Endometrium (tissue), 2 donors: Measurements from ENCODE around the gene PODN.
A peak's percentile ranks its signal among the peaks of the same experiment; 100 is the strongest.

ENCODE experiments used
- FAIRE-seq: peaks from 2 replicates; lab custom pipeline; 2012; peaks lifted over from hg19 to GRCh38; lab: Jason Lieb, UNC
- donor health status: control.
- donor health status: control.

Gene PODN

GRCh38 chr1:53051676-53052075 lies 10.3 kb upstream of the PODN start:
- no peak for FAIRE-seq

GRCh38 chr1:53057127-53057526 lies 4.9 kb upstream of the PODN start:
- no peak for FAIRE-seq

GRCh38 chr1:53060579-53060978 lies 1.4 kb upstream of the PODN start:
- FAIRE-seq = no peak

GRCh38 chr1:53061123-53061858 lies 722 bp upstream of the PODN start:
- FAIRE-seq = no peak

- FAIRE-seq = no peak
These were observed 937 bp downstream of the PODN start for GRCh38 chr1:53062708-53063591.

- no peak for FAIRE-seq
These were observed 1.9 kb downstream of the PODN start for GRCh38 chr1:53063744-53064515.

- no peak for FAIRE-seq
These were observed 3.4 kb downstream of the PODN start for GRCh38 chr1:53065391-53065790.

GRCh38 chr1:53066488-53066887 lies 4.5 kb downstream of the PODN start:
- no peak for FAIRE-seq

GRCh38 chr1:53066891-53067738 lies 5.1 kb downstream of the PODN start:
- FAIRE-seq = no peak

GRCh38 chr1:53067886-53068285 lies 5.9 kb downstream of the PODN start:
- no peak for FAIRE-seq

GRCh38 chr1:53068314-53069099 lies 6.5 kb downstream of the PODN start:
- FAIRE-seq = no peak

GRCh38 chr1:53069265-53069662 lies 7.3 kb downstream of the PODN start:
- FAIRE-seq = no peak

GRCh38 chr1:53069663-53070327 lies 7.8 kb downstream of the PODN start:
- FAIRE-seq = no peak

- no peak for FAIRE-seq
These were observed 8.6 kb downstream of the PODN start for GRCh38 chr1:53070621-53071020.

- no peak for FAIRE-seq
These were observed 9.3 kb downstream of the PODN start for GRCh38 chr1:53071167-53071865.

GRCh38 chr1:53071915-53072314 lies 9.9 kb downstream of the PODN start:
- FAIRE-seq = peak; percentile 37

GRCh38 chr1:53073287-53073686 lies 11.3 kb downstream of the PODN start:
- no peak for FAIRE-seq

GRCh38 chr1:53073868-53074311 lies 11.9 kb downstream of the PODN start:
- no peak for FAIRE-seq

GRCh38 chr1:53074313-53075154 lies 12.5 kb downstream of the PODN start:
- no peak for FAIRE-seq
